Endothelial cell of umbilical vein (primary cell): ENCODE results near the gene AGBL5. TPM values are rescaled to one million over a fixed set of nuclear protein-coding genes. Genes with fewer than 3 reads are reported as not detected.

ENCODE experiments used
- BruUV-seq: library from RNA; stranded (reverse); fragments of 400-500 nt; replicated peaks from 2 replicates; lab custom pipeline; 2021; lab: Mats Ljungman, UMichigan
- CTCF ChIA-PET: fragments of 300-600, 350-600 bp; sonication (Branson Sonifier 250); formaldehyde crosslinking; loops from one replicate; lab custom pipeline; 2021; ENCODE audit warnings: antibody characterized with exemption, inconsistent platforms; lab: Charles Lee
- POLR2A ChIA-PET: fragments of 300-600, 350-600 bp; sonication (Branson Sonifier 250); formaldehyde crosslinking; loops from one replicate; lab custom pipeline; 2021; ENCODE audit warnings: antibody characterized with exemption, inconsistent platforms; lab: Charles Lee
- DNase-seq: peaks from one replicate; pipeline ENCODE4 v3.0.0-alpha.2; 2011; ENCODE audit warnings: low read depth, low spot score
- FAIRE-seq: peaks from 2 replicates; lab custom pipeline; 2011; peaks lifted over from hg19 to GRCh38; lab: Jason Lieb, UNC
- H2AFZ ChIP-seq: 2 replicates; pipeline ENCODE4 v1.6.0; 2012; ENCODE audit warnings: low read depth, low read length, control low read depth, inconsistent platforms
- H3K27ac ChIP-seq: 2 replicates; pipeline ENCODE4 v1.5.1; 2011; ENCODE audit warnings: low read depth, mild to moderate bottlenecking, control low read depth, low read length, moderate library complexity; ENCODE audit not compliant: insufficient read depth
- H3K27me3 ChIP-seq, 2 experiments: 2 replicates each; pipeline versions ENCODE4 v1.6.0 to v1.6.1; 2011; ENCODE audit warnings: low read length in 2 of 2, mixed read lengths in 1 of 2; ENCODE audit not compliant: control insufficient read depth in 2 of 2, insufficient read depth in 2 of 2
- H3K36me3 ChIP-seq, 2 experiments: 2 replicates in 1 of 2; 3 replicates in 1 of 2; pipeline ENCODE4 v1.5.1; 2011; ENCODE audit warnings: low read length in 2 of 2, mild to moderate bottlenecking in 1 of 2, moderate library complexity in 1 of 2; ENCODE audit not compliant: control insufficient read depth in 2 of 2, insufficient read depth in 2 of 2; ENCODE audit errors: extremely low read depth in 1 of 2
- H3K4me1 ChIP-seq: 3 replicates; pipeline ENCODE4 v1.5.1; 2011; ENCODE audit warnings: mild to moderate bottlenecking, low read length; ENCODE audit not compliant: control insufficient read depth, insufficient read depth; ENCODE audit errors: extremely low read depth
- H3K4me2 ChIP-seq: 2 replicates; pipeline ENCODE4 v1.6.1; 2011; ENCODE audit warnings: low read length, control low read depth, mixed read lengths; ENCODE audit not compliant: insufficient read depth
- H3K4me3 ChIP-seq, 3 experiments: fragments of 200-600 bp in 1 of 3; sonication (generic), shearing (Covaris generic) in 1 of 3; replicated peaks in 1 of 3; 2 replicates each; pipeline ENCODE4 v1.5.1; 2011 to 2016; ENCODE audit warnings: control low read depth in 3 of 3, low read length in 3 of 3, mild to moderate bottlenecking in 2 of 3, inconsistent platforms in 1 of 3, low read depth in 1 of 3, moderate library complexity in 1 of 3; ENCODE audit not compliant: insufficient read depth in 1 of 3
- H3K79me2 ChIP-seq: 2 replicates; pipeline ENCODE4 v1.6.0; 2012; ENCODE audit warnings: low read length, inconsistent platforms; ENCODE audit not compliant: control insufficient read depth, insufficient read depth
- H3K9ac ChIP-seq: replicated peaks from 2 replicates; pipeline ENCODE3; 2011; ENCODE audit warnings: low read length, control low read depth; ENCODE audit not compliant: insufficient read depth; ENCODE audit errors: extremely low read depth
- H3K9me1 ChIP-seq: replicated peaks from 3 replicates; pipeline ENCODE4 v1.6.0; 2011; ENCODE audit warnings: mild to moderate bottlenecking, low read length; ENCODE audit not compliant: control insufficient read depth, insufficient read depth; ENCODE audit errors: extremely low read depth
- H3K9me3 ChIP-seq: replicated peaks from 2 replicates; pipeline ENCODE4 v1.5.1; 2012; ENCODE audit warnings: low read length, inconsistent platforms; ENCODE audit not compliant: control insufficient read depth, insufficient read depth
- H4K20me1 ChIP-seq: replicated peaks from 2 replicates; pipeline ENCODE3; 2011; ENCODE audit warnings: mild to moderate bottlenecking, low read length; ENCODE audit not compliant: control insufficient read depth, insufficient read depth; ENCODE audit errors: extremely low read depth
- EZH2 ChIP-seq: IDR thresholded peaks from 2 replicates; pipeline ENCODE4 v1.6.1; 2012; ENCODE audit warnings: borderline replicate concordance, low read depth, mild to moderate bottlenecking, moderate library complexity, low read length, inconsistent platforms; ENCODE audit not compliant: severe bottlenecking
- FOS ChIP-seq: IDR thresholded peaks from 2 replicates; pipeline ENCODE4 v1.6.1; 2011; ENCODE audit warnings: mild to moderate bottlenecking, low read length, moderate library complexity, borderline replicate concordance; ENCODE audit not compliant: insufficient read depth
- GATA2 ChIP-seq: IDR thresholded peaks from 2 replicates; pipeline ENCODE4 v1.7.0; 2011; ENCODE audit warnings: low read depth, mild to moderate bottlenecking, moderate library complexity, mixed read lengths, low read length; ENCODE audit not compliant: insufficient read length, insufficient read depth
- JUN ChIP-seq: IDR thresholded peaks from 2 replicates; pipeline ENCODE4 v1.6.1; 2011; ENCODE audit warnings: borderline replicate concordance, low read depth; ENCODE audit not compliant: insufficient read length, insufficient read depth
- MAX ChIP-seq: IDR thresholded peaks from 2 replicates; pipeline ENCODE4 v1.6.1; 2011; ENCODE audit not compliant: insufficient read depth, insufficient read length
- MYC ChIP-seq: IDR thresholded peaks from one replicate; pipeline ENCODE4 v1.6.1; 2011; ENCODE audit warnings: mild to moderate bottlenecking, low read depth, low read length
- POLR2A ChIP-seq: IDR thresholded peaks from 2 replicates; pipeline ENCODE4 v1.6.1; 2012; ENCODE audit warnings: low read depth, mild to moderate bottlenecking, control low read depth, low read length
- POLR2AphosphoS5 ChIP-seq: IDR thresholded peaks from 2 replicates; pipeline ENCODE4 v1.6.1; 2012; ENCODE audit warnings: low read depth, mild to moderate bottlenecking, control low read depth, low read length, moderate library complexity; ENCODE audit not compliant: insufficient read depth
- dilution Hi-C: fragments of 300-500 bp; cut with MboI; formaldehyde crosslinking; loops from one replicate; pipeline ENCODE4 v1.15.0; 2019; ENCODE audit warnings: low sequenced_read_pairs; ENCODE audit not compliant: extremely low pct_ligation_motif_present
- intact Hi-C: fragments of 100-400 bp; cut with micrococcal nuclease; formaldehyde crosslinking; loops from one replicate; pipeline ENCODE4 v1.10.0; 2022
- polyA plus RNA-seq, 4 experiments: library from polyadenylated mRNA; depleted of rRNA in 3 of 4; stranded (reverse) in 3 of 4; unstranded in 1 of 4; fragments of >200 nt; gene quantifications; 2 replicates each; pipeline versions ENCODE4 v1.2.1 to v1.2.3, GENCODE V29; 2011 to 2012; ENCODE audit warnings: missing spikeins in 1 of 4
- total RNA-seq: library from RNA; stranded (reverse); gene quantifications from 2 replicates; pipeline ENCODE4 v1.2.3, GENCODE V29; 2021
- TF ChIP-seq, protein P1 (sequence below), 2 donors: IDR thresholded peaks; 1 replicate in 1 of 2; 2 replicates in 1 of 2; pipeline ENCODE4 v1.5.1; 2011; ENCODE audit warnings: low read length in 2 of 2, mild to moderate bottlenecking in 2 of 2, moderate library complexity in 2 of 2, control low read depth in 1 of 2, inconsistent platforms in 1 of 2, low read depth in 1 of 2; ENCODE audit not compliant: insufficient read depth in 1 of 2; ENCODE audit errors: extremely low read depth in 1 of 2

Gene AGBL5
- total and polyA plus RNA-seq, 2 donors (not counting 3 experiments of a cell fraction or from before 2014, with no cell fraction given): 28.2 to 41.9 TPM

DNA sequence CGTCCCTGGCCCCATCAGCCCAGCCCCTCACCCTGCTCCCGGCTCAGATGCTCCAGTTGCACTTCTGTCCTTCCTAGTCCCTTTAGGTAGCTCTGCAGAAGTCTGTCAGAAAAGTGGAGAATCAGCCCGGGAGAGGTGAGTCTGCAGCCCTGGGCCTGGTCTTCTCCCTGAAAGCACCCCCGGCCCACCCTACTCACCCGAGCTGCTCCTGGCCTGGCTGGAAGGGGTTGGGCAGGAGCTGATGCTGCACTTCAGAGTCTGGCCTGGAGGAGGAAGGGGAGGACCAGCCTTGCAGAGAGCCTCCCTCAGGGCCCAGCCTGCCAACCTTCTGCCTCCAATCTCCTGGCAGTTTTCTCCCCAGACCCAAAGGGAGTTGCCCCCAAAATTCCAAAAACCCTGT is 50.9 kb downstream of the AGBL5 start:
- Histone ChIP-seq H3K36me3 (no peaks in the 10 kb centered on the region), H3K9me3 (no peaks in the 10 kb centered on the region), H3K27ac (no peak overlapping the region), H3K27me3 (no peaks in the 10 kb centered on the region), H3K9ac (no peak overlapping the region), H3K4me1 (no peaks in the 10 kb centered on the region), H3K4me3 (no peak overlapping the region), H3K9me1 (no peaks in the 10 kb centered on the region), H3K4me2 (no peak overlapping the region), H3K79me2 (no peaks in the 10 kb centered on the region), H2AFZ (no peak overlapping the region), H4K20me1 (no peaks in the 10 kb centered on the region)
- dilution Hi-C loops (no loop called here), intact Hi-C loops (no loop called here)
- POLR2A ChIA-PET: no interaction called here
- CTCF ChIA-PET: interaction anchor here (0.7 to 8.2 kb wide), 7 partner anchors 14 to 201 kb away, joined by 3 to 152 read pairs (median 5); partner anchors contain the start of gene ABHD1
- FAIRE-seq (no peak), DNase-seq (no peak)
- no TSS peak for BruUV-seq
- no peak for TF ChIP-seq GATA2
- TF ChIP-seq, protein P1, sequence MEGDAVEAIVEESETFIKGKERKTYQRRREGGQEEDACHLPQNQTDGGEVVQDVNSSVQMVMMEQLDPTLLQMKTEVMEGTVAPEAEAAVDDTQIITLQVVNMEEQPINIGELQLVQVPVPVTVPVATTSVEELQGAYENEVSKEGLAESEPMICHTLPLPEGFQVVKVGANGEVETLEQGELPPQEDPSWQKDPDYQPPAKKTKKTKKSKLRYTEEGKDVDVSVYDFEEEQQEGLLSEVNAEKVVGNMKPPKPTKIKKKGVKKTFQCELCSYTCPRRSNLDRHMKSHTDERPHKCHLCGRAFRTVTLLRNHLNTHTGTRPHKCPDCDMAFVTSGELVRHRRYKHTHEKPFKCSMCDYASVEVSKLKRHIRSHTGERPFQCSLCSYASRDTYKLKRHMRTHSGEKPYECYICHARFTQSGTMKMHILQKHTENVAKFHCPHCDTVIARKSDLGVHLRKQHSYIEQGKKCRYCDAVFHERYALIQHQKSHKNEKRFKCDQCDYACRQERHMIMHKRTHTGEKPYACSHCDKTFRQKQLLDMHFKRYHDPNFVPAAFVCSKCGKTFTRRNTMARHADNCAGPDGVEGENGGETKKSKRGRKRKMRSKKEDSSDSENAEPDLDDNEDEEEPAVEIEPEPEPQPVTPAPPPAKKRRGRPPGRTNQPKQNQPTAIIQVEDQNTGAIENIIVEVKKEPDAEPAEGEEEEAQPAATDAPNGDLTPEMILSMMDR (IDR thresholded peaks at IDR 0.05; ENCODE audit: extremely low read depth in 1 of 2, insufficient read depth in 1 of 2, low read depth in 1 of 2, low read length in 2 of 2): no peak
- TF ChIP-seq JUN: no peak
- TF ChIP-seq MAX: no peak
- TF ChIP-seq MYC: no peak
- TF ChIP-seq POLR2A: no peak
- TF ChIP-seq FOS: no peak
- TF ChIP-seq POLR2AphosphoS5: no peak
- TF ChIP-seq EZH2: no peak
